Gastrocnemius medialis (tissue), 4 donors: Measurements from ENCODE around the gene NKAPL. TPM values are rescaled to one million over a fixed set of nuclear protein-coding genes. Genes with fewer than 3 reads are reported as not detected.

Experiments used
- ATAC-seq, 2 donors: fragments of 150-250 bp; one replicate each; pipeline ENCODE4 v1.9.1; 2016
- DNase-seq, 2 donors: peaks; one replicate each; pipeline ENCODE4 v3.0.0-alpha.2; 2019
- H3K27ac ChIP-seq, 4 donors: fragments of 200-600 bp; sonication (generic); 1 replicate in 1 of 4; 2 replicates in 3 of 4; pipeline ENCODE4 v1.5.1; 2016 to 2018; ENCODE audit warnings: mild to moderate bottlenecking in 2 of 4, moderate library complexity in 1 of 4
- H3K27me3 ChIP-seq, 3 donors: fragments of 200-600 bp; sonication (generic) in 2 of 3; 1 replicate in 1 of 3; 2 replicates in 2 of 3; pipeline versions ENCODE4 v1.5.1 to v1.6.0; 2016 to 2019; ENCODE audit warnings: mild to moderate bottlenecking in 1 of 3, moderate library complexity in 1 of 3
- H3K36me3 ChIP-seq, 2 donors: fragments of 200-600 bp; sonication (generic) in 1 of 2; one replicate each; pipeline ENCODE4 v1.5.1; 2017 to 2018
- H3K4me1 ChIP-seq, 2 donors: fragments of 200-600 bp; sonication (generic) in 1 of 2; one replicate each; pipeline ENCODE4 v1.5.1; 2016 to 2017; ENCODE audit warnings: mild to moderate bottlenecking in 2 of 2
- H3K4me3 ChIP-seq, 4 donors: fragments of 200-600 bp; sonication (generic) in 3 of 4; 1 replicate in 1 of 4; 2 replicates in 3 of 4; pipeline ENCODE4 v1.5.1; 2016 to 2019; ENCODE audit warnings: mild to moderate bottlenecking in 2 of 4
- H3K9me3 ChIP-seq, 3 donors: fragments of 200-600 bp; sonication (generic) in 2 of 3; 1 replicate in 1 of 3; 2 replicates in 2 of 3; pipeline ENCODE4 v1.5.1; 2016 to 2019
- CTCF ChIP-seq, 5 experiments: fragments of 450-650 bp in 3 of 5; fragments of 200-600 bp in 2 of 5; sonication (generic) in 2 of 5; IDR thresholded peaks in 4 of 5; conservative IDR thresholded peaks in 1 of 5; 1 replicate in 4 of 5; 2 replicates in 1 of 5; pipeline ENCODE4 v1.5.1; 2016 to 2019; ENCODE audit warnings: antibody characterized with exemption in 5 of 5, mild to moderate bottlenecking in 3 of 5, moderate library complexity in 3 of 5
- POLR2A ChIP-seq, 2 donors: fragments of 450-650 bp; IDR thresholded peaks; one replicate each; pipeline ENCODE4 v1.6.1; 2017; ENCODE audit warnings: antibody characterized with exemption in 2 of 2, mild to moderate bottlenecking in 2 of 2, moderate library complexity in 2 of 2
- in situ Hi-C, 4 donors: fragments of 200-750 bp; cut with MboI; loops; one replicate each; pipeline versions ENCODE4 v1.15.0 to v1.8.0; 2017; ENCODE audit warnings: low sequenced_read_pairs in 4 of 4
- intact Hi-C: fragments of 100-400 bp; cut with DNase I; formaldehyde crosslinking; loops from one replicate; pipeline ENCODE4 v1.15.1; 2023; ENCODE audit warnings: low total_unique reads
- total RNA-seq, 4 donors: library from RNA; depleted of rRNA; stranded (reverse); fragments of >200 nt; gene quantifications; one replicate each; pipeline versions ENCODE4 v1.1.0 to v1.2.3, GENCODE V29; 2016

Gene NKAPL
- total RNA-seq, 4 donors from 2014 or later: 1.5 to 10.1 (median 5.6) TPM

DNA sequence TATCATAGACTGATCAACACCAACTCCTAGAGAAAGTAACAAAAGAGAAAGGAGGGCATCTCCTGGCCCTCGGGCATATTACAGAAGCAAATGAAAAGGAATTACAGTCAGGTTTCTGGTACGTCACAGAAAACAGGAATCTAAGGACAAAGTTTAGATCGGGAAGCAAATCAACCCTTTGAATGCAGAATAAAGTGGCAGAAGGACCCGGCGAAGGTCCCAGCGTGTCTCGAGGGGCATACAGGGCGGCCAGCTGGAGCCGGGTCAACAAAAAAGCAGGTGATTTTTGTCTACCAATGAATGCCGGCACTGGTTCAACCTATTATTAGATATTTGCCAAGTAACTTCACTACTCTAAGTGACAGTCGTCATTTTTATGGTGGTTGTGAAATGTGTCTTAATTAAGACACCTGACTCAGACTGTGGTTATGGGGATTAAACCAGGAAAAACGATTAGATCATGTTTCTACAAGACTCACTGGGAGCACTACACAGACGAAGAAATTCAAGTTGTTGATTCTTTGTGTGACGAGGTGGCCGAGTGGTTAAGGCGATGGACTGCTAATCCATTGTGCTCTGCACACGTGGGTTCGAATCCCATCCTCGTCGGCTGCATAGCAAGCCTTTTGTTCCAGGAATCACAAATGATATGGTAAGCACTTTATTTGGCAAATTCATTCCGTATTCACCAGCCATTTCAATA is 46.4 kb upstream of the NKAPL start:
- TF ChIP-seq POLR2A (IDR thresholded peaks at IDR 0.05) (no peak), CTCF (IDR thresholded peaks at IDR 0.05 in 4 of 5, conservative IDR thresholded peaks at IDR 0.05 in 1 of 5) (no peak)
- intact Hi-C loops (loop anchor here (10.0 kb wide), 1 partner anchor 738 kb away; the partner anchor contains the start of gene ZNF184), in situ Hi-C loops (loop anchor here in 2 of 4 donors (10.0 kb wide), 1 partner anchor 68 kb away; the partner anchor contains the start of gene ZKSCAN8 (in 2 of the 2))
- Histone ChIP-seq H3K27ac (peak overlapping the region; percentile 5 to 71 (median 58)), H3K9me3 (no peaks in the 10 kb centered on the region), H3K4me3 (peak overlapping the region; percentile 13 to 45 (median 40)), H3K36me3 (no peaks in the 10 kb centered on the region), H3K27me3 (peaks cover 64 to 82% (median 67%) of the 10 kb centered on the region in 3 donors), H3K4me1 (peaks cover 4 to 9% of the 10 kb centered on the region in 2 donors)
- ATAC-seq: peak; percentile 90 to 91
- DNase-seq: peak in 1 of 2 donors; percentile 66

DNA sequence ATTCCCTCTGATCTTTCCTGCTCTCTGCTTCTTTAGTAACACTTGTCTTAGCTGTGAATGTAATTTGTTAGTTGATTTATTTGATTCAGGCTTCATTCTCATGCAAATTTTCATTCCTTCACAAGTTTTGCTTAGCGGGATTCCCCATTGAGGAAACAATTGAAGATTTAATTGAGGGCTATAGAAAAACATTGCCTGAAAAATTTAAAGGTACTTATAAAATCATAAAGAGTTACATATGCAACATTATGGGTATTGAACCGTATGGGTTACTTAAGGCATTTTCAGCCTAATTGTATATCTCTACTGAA is 45.9 kb upstream of the NKAPL start:
- Histone ChIP-seq H3K36me3 (no peaks in the 10 kb centered on the region), H3K27me3 (peaks cover 59 to 77% (median 62%) of the 10 kb centered on the region in 3 donors), H3K4me1 (peaks cover 4 to 14% of the 10 kb centered on the region in 2 donors), H3K9me3 (no peaks in the 10 kb centered on the region), H3K4me3 (peak overlapping the region in 3 of 4 donors; percentile 39 to 45 (median 41)), H3K27ac (peak overlapping the region in 2 of 4 donors; percentile 35 to 71)
- in situ Hi-C loops: loop anchor here in 2 of 4 donors (10.0 kb wide), 1 partner anchor 68 kb away; the partner anchor contains the start of gene ZKSCAN8 (in 2 of the 2)
- no peak for TF ChIP-seq CTCF (IDR thresholded peaks at IDR 0.05 in 4 of 5, conservative IDR thresholded peaks at IDR 0.05 in 1 of 5)
- TF ChIP-seq POLR2A (IDR thresholded peaks at IDR 0.05): no peak
- no peak for DNase-seq
- intact Hi-C loops: loop anchor here (10.0 kb wide), 1 partner anchor 738 kb away; the partner anchor contains the start of gene ZNF184
- no peak for ATAC-seq

DNA sequence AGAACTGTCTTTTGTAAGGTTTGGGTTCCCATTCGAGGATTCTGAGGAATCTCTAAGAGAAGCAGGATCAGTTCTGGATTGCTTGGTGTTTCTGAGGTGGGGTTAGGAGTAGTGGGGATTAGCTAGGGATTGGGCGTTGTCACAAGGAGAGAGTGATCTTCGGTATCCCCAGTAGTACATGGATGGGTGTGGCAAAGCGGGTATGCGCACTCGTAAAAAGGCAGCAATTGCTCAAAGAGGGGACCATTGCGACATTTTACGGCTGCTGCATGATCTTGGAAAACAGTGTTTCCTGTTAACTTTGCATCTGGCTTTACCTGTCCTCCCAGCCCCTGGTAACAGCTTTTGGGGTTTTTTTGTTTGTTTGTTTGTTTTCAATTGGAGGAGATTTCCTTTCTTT is 43.7 kb upstream of the NKAPL start:
- H3K27ac ChIP-seq: no peak overlapping the region
- intact Hi-C loops: loop anchor here (10.0 kb wide), 1 partner anchor 741 kb away; the partner anchor contains the start of gene ZNF184
- in situ Hi-C loops: loop anchor here in 2 of 4 donors (10.0 kb wide), 1 partner anchor 71 kb away; the partner anchor contains the start of gene ZKSCAN8 (in 2 of the 2)

DNA sequence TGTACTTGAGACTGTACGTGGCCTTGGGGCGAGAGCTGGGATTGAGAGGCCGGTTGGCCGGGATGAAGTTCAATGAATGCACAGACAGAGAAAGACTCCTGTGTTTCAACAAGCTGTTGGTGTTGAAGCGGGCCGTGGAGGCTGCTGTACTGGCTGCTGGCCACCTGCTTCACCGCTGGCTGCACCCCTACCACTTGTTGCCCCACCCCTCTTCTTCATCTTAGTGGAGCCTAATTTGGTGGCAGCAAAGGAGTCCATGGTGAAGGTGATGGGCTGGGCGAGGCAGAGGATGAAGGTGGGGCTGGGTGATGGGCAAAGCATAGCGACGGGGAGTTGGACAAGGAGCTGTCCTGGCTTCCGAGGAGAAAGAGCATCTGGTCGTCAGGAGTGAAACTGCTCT is 41.2 kb upstream of the NKAPL start:
- Histone ChIP-seq H3K4me3 (peak overlapping the region; percentile 65 to 82 (median 76)), H3K36me3 (no peaks in the 10 kb centered on the region), H3K27me3 (peaks cover 18 to 42% (median 23%) of the 10 kb centered on the region in 3 donors), H3K9me3 (no peaks in the 10 kb centered on the region), H3K4me1 (peaks cover 8 to 22% of the 10 kb centered on the region in 2 donors), H3K27ac (peak overlapping the region; percentile 81 to 89 (median 84))
- TF ChIP-seq CTCF (IDR thresholded peaks at IDR 0.05 in 4 of 5, conservative IDR thresholded peaks at IDR 0.05 in 1 of 5) (no peak), POLR2A (IDR thresholded peaks at IDR 0.05) (no peak)
- ATAC-seq: no peak
- in situ Hi-C loops (loop anchor here in 2 of 4 donors (10.0 kb wide), 1 partner anchor 73 kb away; the partner anchor contains the start of gene ZKSCAN8 (in 2 of the 2)), intact Hi-C loops (loop anchor here (1.0 to 10.0 kb wide), 3 partner anchors 137 to 743 kb away; partner anchors contain the start of genes ZNF165 and ZNF184)
- DNase-seq: no peak

More for the DNA sequence above, 43.7 kb upstream of the NKAPL start:
- Histone ChIP-seq H3K36me3 (no peaks in the 10 kb centered on the region), H3K9me3 (no peaks in the 10 kb centered on the region), H3K4me1 (peaks cover 8 to 22% of the 10 kb centered on the region in 2 donors), H3K27me3 (peaks cover 40 to 57% (median 40%) of the 10 kb centered on the region in 3 donors), H3K4me3 (no peak overlapping the region)
- no peak for DNase-seq
- TF ChIP-seq POLR2A (IDR thresholded peaks at IDR 0.05) (no peak), CTCF (IDR thresholded peaks at IDR 0.05 in 4 of 5, conservative IDR thresholded peaks at IDR 0.05 in 1 of 5) (no peak)
- no peak for ATAC-seq
